GM23338 (cell line): Measurements from ENCODE around the gene SORBS1.

Source experiments
- STAT1 ChIP-seq: IDR thresholded peaks from one replicate; pipeline ENCODE4 v1.6.1; 2016; ENCODE audit warnings: antibody characterized with exemption; ENCODE audit not compliant: unreplicated experiment
- TF ChIP-seq, protein P1 (sequence below), 2 experiments: fragments of 200-600 bp in 1 of 2; sonication (generic) in 1 of 2; conservative IDR thresholded peaks; 2 replicates each; pipeline versions ENCODE4 v1.5.1 to v1.6.1; 2016 to 2017; ENCODE audit warnings: antibody characterized with exemption in 2 of 2, low read depth in 2 of 2, mild to moderate bottlenecking in 2 of 2, moderate library complexity in 1 of 2

DNA sequence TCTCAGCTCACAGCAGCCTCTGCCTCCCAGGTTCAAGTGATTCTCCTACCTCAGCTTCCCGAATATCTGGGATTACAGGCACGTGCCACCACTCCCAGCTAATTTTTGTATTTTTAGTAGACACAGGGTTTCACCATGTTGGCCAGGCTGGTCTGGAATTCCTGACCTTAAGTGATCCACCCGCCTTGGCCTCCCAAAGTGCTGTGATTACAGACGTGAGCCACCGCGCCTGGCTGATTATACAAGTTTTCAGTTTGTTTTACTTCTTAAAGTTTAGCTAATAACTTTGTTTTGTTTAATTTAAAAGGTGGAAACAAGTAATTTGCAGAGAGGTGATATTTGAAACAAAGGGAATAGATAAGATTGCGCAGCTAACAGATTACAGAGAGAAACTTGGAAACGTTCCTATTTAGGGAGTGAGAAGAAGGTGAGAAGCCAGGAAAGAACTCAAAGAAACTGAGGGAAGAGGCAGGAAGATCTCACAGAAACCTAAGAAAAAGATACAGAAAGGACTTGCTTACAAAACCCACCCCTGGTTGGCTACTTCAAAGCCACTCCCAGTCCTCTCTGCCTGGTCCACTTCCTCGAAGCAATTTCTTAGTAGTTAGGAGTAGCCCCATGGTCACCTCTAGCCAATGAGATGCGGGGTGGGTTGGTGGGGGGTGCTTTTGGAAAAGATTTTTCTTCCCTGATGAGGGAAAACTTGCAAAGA, 255.4 kb downstream of the SORBS1 start:
- TF ChIP-seq, protein P1, sequence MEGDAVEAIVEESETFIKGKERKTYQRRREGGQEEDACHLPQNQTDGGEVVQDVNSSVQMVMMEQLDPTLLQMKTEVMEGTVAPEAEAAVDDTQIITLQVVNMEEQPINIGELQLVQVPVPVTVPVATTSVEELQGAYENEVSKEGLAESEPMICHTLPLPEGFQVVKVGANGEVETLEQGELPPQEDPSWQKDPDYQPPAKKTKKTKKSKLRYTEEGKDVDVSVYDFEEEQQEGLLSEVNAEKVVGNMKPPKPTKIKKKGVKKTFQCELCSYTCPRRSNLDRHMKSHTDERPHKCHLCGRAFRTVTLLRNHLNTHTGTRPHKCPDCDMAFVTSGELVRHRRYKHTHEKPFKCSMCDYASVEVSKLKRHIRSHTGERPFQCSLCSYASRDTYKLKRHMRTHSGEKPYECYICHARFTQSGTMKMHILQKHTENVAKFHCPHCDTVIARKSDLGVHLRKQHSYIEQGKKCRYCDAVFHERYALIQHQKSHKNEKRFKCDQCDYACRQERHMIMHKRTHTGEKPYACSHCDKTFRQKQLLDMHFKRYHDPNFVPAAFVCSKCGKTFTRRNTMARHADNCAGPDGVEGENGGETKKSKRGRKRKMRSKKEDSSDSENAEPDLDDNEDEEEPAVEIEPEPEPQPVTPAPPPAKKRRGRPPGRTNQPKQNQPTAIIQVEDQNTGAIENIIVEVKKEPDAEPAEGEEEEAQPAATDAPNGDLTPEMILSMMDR (conservative IDR thresholded peaks at IDR 0.05; ENCODE audit: low read depth in 2 of 2), result no peak
- no peak for TF ChIP-seq STAT1
